HG03354 (cell line): ENCODE measurements around the gene CARD9.

Experiments
- ATAC-seq: cut with Tn5 transposase; IDR thresholded peaks from one replicate; pipeline ENCODE4 v1.9.1; 2021; ENCODE audit warnings: mild to moderate bottlenecking; ENCODE audit not compliant: unreplicated experiment, poor library complexity, severe bottlenecking

CARD9 gene

GRCh38 chr9:136339173-136339957 is 34.1 kb downstream of the CARD9 start:
- ATAC-seq = no peak

- ATAC-seq = no peak
Measured at GRCh38 chr9:136338511-136338910, 35.0 kb downstream of the CARD9 start.

- ATAC-seq = no peak
Measured at GRCh38 chr9:136337416-136338395, 35.8 kb downstream of the CARD9 start.

- ATAC-seq = no peak
Measured at GRCh38 chr9:136336881-136337280, 36.6 kb downstream of the CARD9 start.

DNA sequence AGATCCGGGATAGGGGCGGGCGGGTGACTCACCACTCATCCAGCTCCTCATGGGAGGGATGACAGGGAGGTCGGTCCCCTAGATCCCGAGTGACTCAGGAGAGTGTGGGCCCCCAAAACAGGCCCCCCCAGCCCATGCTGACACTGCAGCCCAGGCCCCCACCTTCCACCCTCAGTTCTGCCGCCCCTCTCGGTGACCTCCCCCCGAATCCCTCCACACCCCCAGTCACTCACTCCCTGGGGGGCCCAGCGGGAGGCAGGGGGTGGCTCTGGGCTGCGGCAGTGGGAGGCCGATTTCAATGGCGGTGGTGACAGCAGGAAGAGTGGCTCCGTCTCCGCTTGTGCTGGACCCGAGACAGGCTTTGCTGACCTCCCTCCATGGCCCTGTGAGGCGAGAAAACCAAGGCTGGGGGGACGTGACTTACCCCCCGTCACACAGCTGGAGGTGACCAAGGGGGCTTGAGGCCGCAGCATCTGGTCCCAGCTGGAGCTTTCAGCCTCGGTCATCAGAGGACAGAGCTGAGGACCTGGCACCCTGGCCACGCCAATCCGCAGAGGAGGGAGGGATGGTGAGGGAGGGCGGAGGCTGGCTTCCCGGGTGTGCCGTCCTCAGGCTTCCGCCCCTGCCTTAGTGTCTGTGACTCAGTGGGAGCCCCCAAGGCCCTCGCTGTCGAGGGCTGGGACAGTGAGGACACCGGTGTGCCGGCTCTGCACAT is 37.2 kb downstream of the CARD9 start:
- no peak for ATAC-seq

DNA sequence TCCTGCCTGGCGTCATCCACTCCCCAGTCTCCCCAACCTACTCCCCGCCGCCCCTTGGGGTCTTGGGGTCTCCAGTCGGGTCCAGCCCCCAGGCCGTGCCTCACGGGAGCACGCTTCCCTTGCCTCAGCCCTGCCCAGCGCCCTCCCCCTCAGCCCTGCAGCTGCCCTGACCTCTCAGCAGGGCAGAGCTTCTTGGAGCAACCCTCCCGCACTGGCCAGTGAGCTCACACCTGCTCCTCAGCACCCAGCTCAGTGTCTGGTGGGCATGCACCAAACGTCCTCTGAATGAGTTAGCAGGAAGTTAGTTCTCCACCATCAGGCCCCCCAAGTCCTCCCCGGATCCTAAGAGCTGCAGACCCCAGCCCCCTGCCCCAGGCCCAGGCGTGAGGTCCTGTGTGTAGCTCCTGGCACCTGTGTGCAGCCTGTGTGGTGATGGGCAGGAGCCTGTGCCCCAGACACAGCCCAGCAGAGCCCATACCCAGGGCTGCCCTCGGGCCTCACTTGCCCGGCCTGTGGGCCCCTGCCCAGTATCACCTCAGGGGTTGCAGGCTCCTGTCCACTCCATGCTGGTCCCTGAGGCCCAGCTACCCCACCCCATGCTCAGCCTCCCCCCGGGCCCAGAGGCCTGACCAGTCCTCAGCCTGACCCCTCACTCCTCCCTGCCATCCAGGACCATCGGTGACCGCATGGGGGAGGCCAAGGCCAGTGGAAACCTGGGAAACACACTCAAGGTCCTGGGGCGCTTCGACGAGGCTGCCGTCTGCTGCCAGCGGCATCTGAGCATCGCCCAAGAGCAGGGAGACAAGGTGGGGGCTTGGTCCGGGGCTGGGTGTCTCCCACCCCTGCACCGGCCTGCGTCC is 37.9 kb downstream of the CARD9 start:
- no peak for ATAC-seq

DNA sequence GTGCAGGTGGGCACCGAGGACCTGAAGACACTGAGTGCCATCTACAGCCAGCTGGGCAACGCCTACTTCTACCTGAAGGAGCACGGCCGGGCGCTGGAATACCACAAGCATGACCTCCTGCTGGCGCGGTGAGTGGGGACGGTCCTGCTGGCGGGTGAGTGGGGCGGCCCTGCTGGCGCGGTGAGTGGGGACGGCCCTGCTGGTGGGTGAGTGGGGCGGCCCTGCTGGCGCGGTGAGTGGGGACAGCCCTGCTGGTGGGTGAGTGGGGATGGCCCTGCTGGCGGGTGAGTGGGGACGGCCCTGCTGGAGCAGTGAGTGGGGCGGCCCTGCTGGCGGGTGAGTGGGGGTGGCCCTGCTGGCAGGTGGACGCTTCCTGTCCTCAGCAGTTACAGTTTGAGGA is 38.9 kb downstream of the CARD9 start:
- ATAC-seq = no peak

- no peak for ATAC-seq
Measured at GRCh38 chr9:136333486-136333885, 40.0 kb downstream of the CARD9 start.

DNA sequence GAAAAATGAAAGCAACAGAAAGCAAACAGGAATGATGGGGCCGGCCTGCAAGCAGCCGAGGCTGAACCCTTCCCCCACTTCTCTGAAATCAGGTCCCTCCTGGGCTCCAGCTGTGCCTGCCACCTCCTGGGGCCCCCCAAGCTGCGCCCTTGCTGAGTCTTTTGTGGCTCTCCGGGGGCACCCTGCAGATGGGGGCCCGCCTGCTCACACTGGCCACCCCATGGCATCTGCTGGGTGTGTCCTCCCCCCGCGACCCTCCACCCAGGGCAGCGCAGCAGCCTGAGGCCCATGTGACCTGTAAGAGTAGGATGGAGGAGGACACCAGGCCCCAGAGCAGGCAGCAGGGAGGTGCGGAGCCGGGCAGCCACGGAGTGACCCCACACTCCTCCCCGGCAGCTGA is 40.4 kb downstream of the CARD9 start:
- no peak for ATAC-seq

GRCh38 chr9:136332482-136332983 is 40.9 kb downstream of the CARD9 start:
- ATAC-seq = no peak

GRCh38 chr9:136331556-136332481 is 41.6 kb downstream of the CARD9 start:
- ATAC-seq = no peak

DNA sequence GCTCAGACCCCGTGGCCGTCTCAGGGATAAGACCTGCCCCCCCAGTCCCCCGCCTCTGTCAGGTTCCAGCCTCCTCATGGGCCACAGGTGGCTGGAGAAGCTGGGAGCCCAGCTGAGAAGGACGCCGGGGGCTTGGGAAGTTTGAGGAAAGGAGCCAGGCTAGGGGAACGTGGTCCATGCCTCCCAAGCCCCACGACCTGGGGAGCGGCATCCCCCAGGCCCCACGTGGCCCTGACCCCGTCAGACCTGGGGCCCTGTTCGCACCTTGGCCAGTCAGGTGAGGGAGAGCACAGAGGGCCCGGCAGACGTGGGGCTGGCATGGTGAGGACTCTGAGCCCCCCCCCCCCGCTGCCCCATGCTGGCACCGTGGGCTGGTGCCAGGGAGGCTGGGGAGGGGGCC is 42.4 kb downstream of the CARD9 start:
- no peak for ATAC-seq

DNA sequence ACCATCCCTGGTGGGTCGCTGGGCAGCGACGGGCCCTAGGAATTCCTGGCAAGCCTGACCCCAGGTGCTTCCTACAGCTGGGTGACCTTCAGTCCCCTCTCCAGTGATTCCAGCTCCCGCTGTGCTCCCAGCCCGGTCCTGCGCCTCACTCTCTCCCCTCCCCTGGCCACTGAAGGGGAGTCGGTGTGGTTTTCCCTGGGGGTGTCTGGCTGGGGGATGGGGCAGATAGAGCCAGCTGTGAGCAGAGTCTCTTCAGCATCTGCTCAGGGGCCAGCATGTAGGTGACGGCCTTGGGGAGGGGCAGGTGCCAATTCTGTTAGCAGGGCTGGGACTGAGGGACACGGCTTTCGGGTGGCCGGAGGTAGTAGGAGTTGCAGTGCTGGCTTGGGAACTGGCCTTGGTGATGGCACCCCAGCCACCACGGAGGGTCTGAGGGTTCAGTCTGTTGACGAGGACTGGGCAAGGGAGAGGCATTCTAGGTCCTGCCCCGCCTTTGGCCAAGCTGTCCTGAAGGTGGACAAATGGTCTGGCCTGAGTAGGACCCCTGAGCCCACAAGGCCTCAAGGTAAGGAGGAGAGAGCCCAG is 43.0 kb downstream of the CARD9 start:
- ATAC-seq = no peak

DNA sequence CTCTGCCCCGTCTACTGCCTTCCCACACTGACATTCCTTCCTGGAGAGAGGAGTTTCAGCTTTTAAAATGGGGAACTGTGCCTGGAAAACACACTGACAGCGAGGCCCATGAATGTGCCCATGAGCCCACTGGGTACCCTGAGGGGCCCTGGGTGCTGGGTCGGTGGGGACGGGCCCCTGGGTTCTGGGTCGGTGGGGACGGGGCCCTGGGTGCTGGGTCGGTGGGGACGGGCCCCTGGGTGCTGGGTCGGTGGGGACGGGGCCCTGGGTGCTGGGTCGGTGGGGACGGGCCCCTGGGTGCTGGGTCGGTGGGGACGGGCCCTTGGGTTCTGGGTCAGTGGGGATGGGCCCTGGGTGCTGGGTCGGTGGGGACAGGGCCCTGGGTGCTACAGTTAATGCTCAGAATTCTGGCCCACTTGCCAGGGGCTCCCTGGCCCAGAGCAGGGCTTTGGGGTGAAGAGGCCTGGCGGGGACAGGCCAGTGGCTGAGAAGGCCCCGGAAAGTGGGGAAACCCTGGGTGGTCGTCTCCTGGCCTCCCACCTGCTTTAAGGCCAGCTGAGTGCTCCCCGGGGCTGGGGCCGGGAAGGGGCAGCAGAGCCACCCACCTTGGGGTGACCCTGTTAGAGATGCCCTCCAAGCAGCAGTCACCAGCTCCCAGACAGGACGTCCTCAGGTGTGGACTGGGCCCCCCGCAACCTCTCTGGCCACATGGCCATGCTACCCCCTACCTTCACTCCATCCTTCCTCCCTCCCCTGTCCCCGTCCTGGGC is 43.6 kb downstream of the CARD9 start:
- ATAC-seq = no peak

DNA sequence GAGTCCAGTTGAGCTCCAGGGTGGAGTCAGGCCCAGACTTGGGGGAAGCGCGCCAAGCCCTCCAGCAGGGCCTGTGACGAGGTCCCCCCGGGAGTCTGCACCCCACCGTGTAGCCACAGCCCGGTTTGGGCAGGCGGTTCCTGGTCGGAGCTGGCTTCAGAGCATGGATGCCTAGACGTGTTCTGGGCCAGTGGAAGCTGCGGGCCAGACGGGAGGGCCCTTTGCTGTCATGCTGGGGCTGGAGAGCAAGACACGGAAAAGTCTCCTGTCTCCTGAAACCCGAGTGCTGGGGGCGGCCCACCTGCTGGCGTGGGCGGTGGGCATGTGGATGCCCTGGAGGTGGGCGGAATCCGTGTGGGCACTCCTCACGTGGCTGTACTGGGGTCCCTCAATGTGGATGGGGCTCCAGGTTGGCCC is 44.2 kb downstream of the CARD9 start:
- no peak for ATAC-seq

DNA sequence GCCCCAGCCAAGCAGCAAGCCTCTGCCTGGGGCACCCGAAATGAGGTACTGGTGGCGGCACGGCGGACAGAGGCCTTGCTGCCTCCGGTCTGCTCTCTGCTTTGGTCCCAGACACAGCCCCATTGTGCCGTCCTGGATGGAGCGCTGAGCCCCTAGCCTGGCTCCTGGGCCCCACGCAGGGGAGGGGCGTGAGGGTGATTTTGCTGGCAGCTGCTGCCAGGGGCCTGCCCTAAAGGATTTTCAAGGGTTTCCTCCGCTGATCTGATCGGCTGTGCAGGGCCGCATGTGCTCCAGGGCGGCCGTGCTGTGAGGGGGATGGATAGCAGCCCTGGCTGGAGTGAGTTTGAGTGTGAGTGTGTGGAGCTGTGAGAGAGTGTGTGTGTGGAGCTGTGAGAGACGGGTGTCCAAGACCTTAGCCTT is 44.8 kb downstream of the CARD9 start:
- no peak for ATAC-seq

DNA sequence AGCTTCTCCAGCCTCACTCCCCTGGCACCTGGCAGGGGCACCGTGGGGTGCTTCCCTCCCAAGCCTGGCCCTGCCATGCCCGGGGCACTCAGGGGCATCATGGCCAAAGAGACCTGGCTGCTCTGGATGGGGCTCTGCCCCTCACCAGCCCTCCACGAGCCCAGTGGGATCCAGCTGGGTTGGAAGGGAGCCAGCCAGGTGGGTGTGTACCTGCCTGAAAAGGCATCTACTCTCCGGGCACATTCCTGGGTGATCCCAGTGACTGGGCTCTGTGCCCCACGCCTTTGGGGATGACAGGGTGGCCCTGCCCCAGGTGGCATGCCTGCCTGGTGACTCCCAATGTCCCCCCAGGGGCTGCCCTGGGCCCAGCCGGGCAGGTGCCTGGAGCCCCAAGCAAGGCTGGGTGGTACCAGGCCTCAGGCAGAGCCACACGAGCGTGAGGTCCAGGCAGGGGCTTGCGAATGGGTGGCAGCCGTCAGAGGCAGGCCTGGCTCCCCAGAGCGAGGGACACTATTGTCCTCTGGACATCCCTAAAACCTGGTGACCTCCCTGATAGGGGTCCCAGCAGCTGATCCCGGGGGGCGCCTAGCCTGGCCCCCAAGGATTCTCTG is 45.4 kb downstream of the CARD9 start:
- no peak for ATAC-seq
